Lung (tissue), 12 donors: ENCODE data around the gene MEF2D. TPM values are rescaled to one million over a fixed set of nuclear protein-coding genes. Genes with fewer than 3 reads are reported as not detected.

Experiments
- ATAC-seq: fragments of 200-7000 bp; cut with Tn5 transposase; one replicate; pipeline ENCODE4 v1.9.1; 2020; ENCODE audit warnings: moderate number of reproducible peaks; ENCODE audit not compliant: insufficient read depth, low FRiP score
- DNase-seq, 3 donors: peaks; one replicate each; pipeline ENCODE4 v3.0.0-alpha.2; 2013 to 2017
- H3K27ac ChIP-seq, 2 donors: one replicate each; pipeline ENCODE4 v1.5.1; 2013; ENCODE audit warnings: mild to moderate bottlenecking in 2 of 2, moderate library complexity in 2 of 2, control low read depth in 1 of 2, inconsistent platforms in 1 of 2, low read depth in 1 of 2, low read length in 1 of 2
- H3K27me3 ChIP-seq, 3 donors: one replicate each; pipeline ENCODE4 v1.5.1; 2013; ENCODE audit warnings: low read length in 2 of 3; ENCODE audit not compliant: control insufficient read depth in 3 of 3, insufficient read depth in 3 of 3
- H3K36me3 ChIP-seq, 4 donors: one replicate each; pipeline ENCODE4 v1.5.1; 2013; ENCODE audit warnings: low read length in 4 of 4, mild to moderate bottlenecking in 1 of 4, moderate library complexity in 1 of 4; ENCODE audit not compliant: control insufficient read depth in 4 of 4, insufficient read depth in 4 of 4
- H3K4me1 ChIP-seq, 5 donors: one replicate each; pipeline ENCODE4 v1.5.1; 2013; ENCODE audit warnings: low read length in 5 of 5, mild to moderate bottlenecking in 2 of 5, moderate library complexity in 1 of 5; ENCODE audit not compliant: control insufficient read depth in 5 of 5, insufficient read depth in 5 of 5
- H3K4me3 ChIP-seq: one replicate; pipeline ENCODE4 v1.5.1; 2013; ENCODE audit warnings: mild to moderate bottlenecking, control low read depth, moderate library complexity
- H3K9ac ChIP-seq, 2 donors: one replicate each; pipeline ENCODE4 v1.5.1; 2013; ENCODE audit warnings: low read length in 2 of 2, control low read depth in 1 of 2; ENCODE audit not compliant: insufficient read depth in 1 of 2
- H3K9me3 ChIP-seq, 4 donors: one replicate each; pipeline ENCODE4 v1.5.1; 2013; ENCODE audit warnings: low read length in 3 of 4, mild to moderate bottlenecking in 1 of 4, moderate library complexity in 1 of 4; ENCODE audit not compliant: control insufficient read depth in 4 of 4, insufficient read depth in 3 of 4
- CTCF ChIP-seq: IDR thresholded peaks from 2 replicates; pipeline ENCODE4 v1.5.1; 2012; ENCODE audit warnings: mild to moderate bottlenecking; ENCODE audit errors: control extremely low read depth, extremely low read depth
- WGBS, 2 donors: extraction: QIAGEN DNeasy Blood & Tissue Kit; methylation state at CpG; one replicate each; pipeline ENCODE4 v1.1.7; 2013; 5-methylcytosine and 5-hydroxymethylcytosine counted together
- polyA plus RNA-seq, 2 donors: library from polyadenylated mRNA; stranded (reverse); fragments of 200-250 nt; gene quantifications; one replicate each; pipeline ENCODE4 v1.2.1, GENCODE V29; 2013
- total RNA-seq, 2 donors: library from RNA; depleted of rRNA in 1 of 2; stranded (reverse); fragments of >200 nt in 1 of 2; gene quantifications; one replicate each; pipeline ENCODE4 v1.2.1, GENCODE V29; 2014 to 2021
- donor health status: control.
- donor health status: control.
- donor health status: Bipolar disorder and iron deficiency.
- donor health status: healthy.
- donor health status: DM: yes; HTN: yes; CAD: no.

The MEF2D gene
- total and polyA plus RNA-seq, 4 donors = 23.0 to 52.5 (median 23.1) TPM

- Histone ChIP-seq H3K4me1 (peaks cover 0 to 4% (median 0%) of the 10 kb centered on the region in 5 donors), H3K9ac (no peak overlapping the region), H3K9me3 (no peaks in the 10 kb centered on the region), H3K36me3 (peaks cover 0 to 13% (median 0%) of the 10 kb centered on the region in 4 donors), H3K27me3 (no peaks in the 10 kb centered on the region), H3K4me3 (no peak overlapping the region), H3K27ac (no peak overlapping the region)
- WGBS, 2 donors = 28 to 50% methylated on average over 6 of the region's 6 CpGs
- TF ChIP-seq CTCF = no peak
- DNase-seq = no peak
- ATAC-seq = no peak
Observed at GRCh38 chr1:156525071-156525501, 24.5 kb upstream of the MEF2D start.

- ATAC-seq = no peak
- H3K27ac ChIP-seq = no peak overlapping the region
- no peak for DNase-seq
- H3K4me1 ChIP-seq = peaks cover 0 to 4% (median 0%) of the 10 kb centered on the region in 5 donors
- no peak overlapping the region for H3K4me3 ChIP-seq
- no peak overlapping the region for H3K9ac ChIP-seq
- no peaks in the 10 kb centered on the region for H3K27me3 ChIP-seq
- H3K9me3 ChIP-seq = no peaks in the 10 kb centered on the region
- H3K36me3 ChIP-seq = peaks cover 0 to 13% (median 0%) of the 10 kb centered on the region in 4 donors
- TF ChIP-seq CTCF = no peak
- 49 to 69% methylated on average over 3 of the region's 3 CpGs for WGBS, 2 donors
Observed at GRCh38 chr1:156524481-156524869, 23.9 kb upstream of the MEF2D start.

- Histone ChIP-seq H3K4me3 (no peak overlapping the region), H3K9ac (no peak overlapping the region), H3K27ac (no peak overlapping the region), H3K27me3 (no peaks in the 10 kb centered on the region), H3K9me3 (no peaks in the 10 kb centered on the region), H3K4me1 (peaks cover 0 to 4% (median 0%) of the 10 kb centered on the region in 5 donors), H3K36me3 (peaks cover 0 to 13% (median 0%) of the 10 kb centered on the region in 4 donors)
- WGBS, 2 donors = 27 to 77% methylated on average over 2 of the region's 2 CpGs
- ATAC-seq (no peak), DNase-seq (no peak)
- TF ChIP-seq CTCF = no peak
Observed at GRCh38 chr1:156523801-156524480, 23.4 kb upstream of the MEF2D start.

- Histone ChIP-seq H3K27ac (no peak overlapping the region), H3K4me1 (peaks cover 0 to 2% (median 0%) of the 10 kb centered on the region in 5 donors), H3K27me3 (no peaks in the 10 kb centered on the region), H3K9ac (no peak overlapping the region), H3K9me3 (no peaks in the 10 kb centered on the region), H3K36me3 (peaks cover 0 to 8% (median 0%) of the 10 kb centered on the region in 4 donors), H3K4me3 (no peak overlapping the region)
- no peak for DNase-seq
- no peak for ATAC-seq
- no peak for TF ChIP-seq CTCF
Observed at GRCh38 chr1:156522443-156522970, 21.9 kb upstream of the MEF2D start.
